OCI-LY7 (cell line): ENCODE measurements around the gene TNRC6C. TPM values are rescaled to one million over a fixed set of nuclear protein-coding genes. Genes with fewer than 3 reads are reported as not detected.

Source experiments
- BruUV-seq: library from RNA; stranded (reverse); fragments of 400-500 nt; replicated peaks from 2 replicates; lab custom pipeline; 2021; lab: Mats Ljungman, UMichigan
- CTCF ChIA-PET: fragments of 300-600 bp; sonication (Branson Sonifier 250); formaldehyde crosslinking; loops from one replicate; lab custom pipeline; 2022; ENCODE audit warnings: antibody characterized with exemption; ENCODE audit not compliant: unreplicated experiment; lab: Charles Lee
- POLR2A ChIA-PET: fragments of 300-600 bp; sonication (Branson Sonifier 250); formaldehyde crosslinking; loops from one replicate; lab custom pipeline; 2022; ENCODE audit warnings: antibody characterized with exemption; lab: Charles Lee
- DNase-seq: peaks from one replicate; pipeline ENCODE4 v3.0.0-alpha.2; 2015; ENCODE audit warnings: low spot score
- H2AFZ ChIP-seq: fragments of 200-600 bp; sonication (generic), shearing (Covaris generic); 2 replicates; pipeline ENCODE4 v1.6.1; 2014; ENCODE audit warnings: mild to moderate bottlenecking, antibody characterized with exemption, low read length, moderate library complexity
- H3K27ac ChIP-seq: fragments of 200-600 bp; sonication (generic); 2 replicates; pipeline ENCODE4 v1.5.1; 2014; ENCODE audit warnings: mixed run types, low read depth, mild to moderate bottlenecking, moderate library complexity, low read length, inconsistent platforms; ENCODE audit not compliant: poor library complexity, severe bottlenecking
- H3K36me3 ChIP-seq: fragments of 200-600 bp; sonication (generic); 2 replicates; pipeline ENCODE4 v1.6.1; 2014; ENCODE audit warnings: mild to moderate bottlenecking, antibody characterized with exemption, low read length, moderate library complexity, mixed read lengths; ENCODE audit not compliant: insufficient read depth
- H3K4me1 ChIP-seq: fragments of 200-600 bp; sonication (generic); 2 replicates; pipeline ENCODE4 v1.5.1; 2014; ENCODE audit warnings: mild to moderate bottlenecking, low read length; ENCODE audit not compliant: insufficient read depth, poor library complexity, severe bottlenecking
- H3K4me2 ChIP-seq: fragments of 200-600 bp; sonication (generic); 2 replicates; pipeline ENCODE4 v1.6.1; 2014; ENCODE audit warnings: mild to moderate bottlenecking, low read length
- H3K4me3 ChIP-seq: fragments of 200-600 bp; sonication (generic); 2 replicates; pipeline ENCODE4 v1.5.1; 2014; ENCODE audit warnings: mild to moderate bottlenecking, low read depth, low read length; ENCODE audit not compliant: poor library complexity, severe bottlenecking
- H3K79me2 ChIP-seq: fragments of 200-600 bp; sonication (generic); 2 replicates; pipeline ENCODE4 v1.6.1; 2016; ENCODE audit warnings: low read depth, mild to moderate bottlenecking, low read length, moderate library complexity, mixed read lengths; ENCODE audit not compliant: insufficient read depth
- H3K9me2 ChIP-seq: fragments of 200-600 bp; sonication (generic); 2 replicates; pipeline ENCODE4 v1.6.1; 2016; ENCODE audit warnings: mild to moderate bottlenecking, low read length, mixed read lengths; ENCODE audit not compliant: insufficient read depth
- H3K9me3 ChIP-seq: fragments of 200-600 bp; sonication (generic); 2 replicates; pipeline ENCODE4 v1.6.1; 2014; ENCODE audit warnings: mild to moderate bottlenecking, mixed run types, low read length, mixed read lengths
- H4K20me1 ChIP-seq: fragments of 200-600 bp; sonication (generic); 2 replicates; pipeline ENCODE4 v1.6.1; 2014; ENCODE audit warnings: mild to moderate bottlenecking, antibody characterized with exemption, low read length, moderate library complexity, mixed read lengths; ENCODE audit not compliant: insufficient read depth
- EZH2phosphoT487 ChIP-seq: fragments of 200-600 bp; sonication (generic); IDR thresholded peaks from 2 replicates; pipeline ENCODE4 v1.6.1; 2018; ENCODE audit warnings: low read depth, borderline replicate concordance, mild to moderate bottlenecking, mixed run types, antibody characterized with exemption, low read length, moderate library complexity, mixed read lengths
- intact Hi-C: fragments of 100-400 bp; cut with micrococcal nuclease; formaldehyde crosslinking; loops from one replicate; pipeline ENCODE4 v1.10.0; 2022; ENCODE audit not compliant: unreplicated experiment
- total RNA-seq, 2 experiments: library from RNA; depleted of rRNA in 1 of 2; stranded (reverse); fragments of >200 nt in 1 of 2; shearing (Covaris generic) in 1 of 2; gene quantifications; 2 replicates each; pipeline ENCODE4 v1.2.3, GENCODE V29; 2014 to 2022
- TF ChIP-seq, protein P1 (sequence below): fragments of 200-600 bp; sonication (generic); conservative IDR thresholded peaks from 2 replicates; pipeline ENCODE4 v1.5.1; 2014; ENCODE audit warnings: mild to moderate bottlenecking, antibody characterized with exemption, low read length, moderate library complexity, mixed read lengths

TNRC6C gene
- total RNA-seq, 2 experiments from 2014 or later, result 8.5 to 25.2 TPM

GRCh38 chr17:78046923-78047322, 88.4 kb downstream of the TNRC6C start:
- BruUV-seq, result no TSS peak
- TF ChIP-seq EZH2phosphoT487, result no peak
- TF ChIP-seq, protein P1, sequence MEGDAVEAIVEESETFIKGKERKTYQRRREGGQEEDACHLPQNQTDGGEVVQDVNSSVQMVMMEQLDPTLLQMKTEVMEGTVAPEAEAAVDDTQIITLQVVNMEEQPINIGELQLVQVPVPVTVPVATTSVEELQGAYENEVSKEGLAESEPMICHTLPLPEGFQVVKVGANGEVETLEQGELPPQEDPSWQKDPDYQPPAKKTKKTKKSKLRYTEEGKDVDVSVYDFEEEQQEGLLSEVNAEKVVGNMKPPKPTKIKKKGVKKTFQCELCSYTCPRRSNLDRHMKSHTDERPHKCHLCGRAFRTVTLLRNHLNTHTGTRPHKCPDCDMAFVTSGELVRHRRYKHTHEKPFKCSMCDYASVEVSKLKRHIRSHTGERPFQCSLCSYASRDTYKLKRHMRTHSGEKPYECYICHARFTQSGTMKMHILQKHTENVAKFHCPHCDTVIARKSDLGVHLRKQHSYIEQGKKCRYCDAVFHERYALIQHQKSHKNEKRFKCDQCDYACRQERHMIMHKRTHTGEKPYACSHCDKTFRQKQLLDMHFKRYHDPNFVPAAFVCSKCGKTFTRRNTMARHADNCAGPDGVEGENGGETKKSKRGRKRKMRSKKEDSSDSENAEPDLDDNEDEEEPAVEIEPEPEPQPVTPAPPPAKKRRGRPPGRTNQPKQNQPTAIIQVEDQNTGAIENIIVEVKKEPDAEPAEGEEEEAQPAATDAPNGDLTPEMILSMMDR, result no peak
- intact Hi-C loops, result no loop called here
- H4K20me1 ChIP-seq, result no peaks in the 10 kb centered on the region
- H3K36me3 ChIP-seq, result peaks cover 26% of the 10 kb centered on the region
- no peaks in the 10 kb centered on the region for H3K79me2 ChIP-seq
- no peak overlapping the region for H3K4me2 ChIP-seq
- no peaks in the 10 kb centered on the region for H3K9me2 ChIP-seq
- no peaks in the 10 kb centered on the region for H3K9me3 ChIP-seq
- DNase-seq, result no peak
- no peaks in the 10 kb centered on the region for H3K4me1 ChIP-seq
- H3K27ac ChIP-seq, result no peak overlapping the region
- ChIA-PET CTCF (no interaction called here), POLR2A (interaction anchor here (0.5 to 1.0 kb wide), 2 partner anchors 12 to 93 kb away, joined by 3 read pairs; no protein-coding TSS in a partner anchor)
- H3K4me3 ChIP-seq, result no peak overlapping the region
- H2AFZ ChIP-seq, result no peak overlapping the region

GRCh38 chr17:78048346-78049292, 90.1 kb downstream of the TNRC6C start:
- no peak for DNase-seq
- intact Hi-C loops, result no loop called here
- TF ChIP-seq EZH2phosphoT487, result no peak
- TF ChIP-seq, protein P1, result no peak
- no TSS peak for BruUV-seq
- Histone ChIP-seq H4K20me1 (no peaks in the 10 kb centered on the region), H3K9me2 (no peaks in the 10 kb centered on the region), H3K79me2 (no peaks in the 10 kb centered on the region), H3K27ac (no peak overlapping the region), H3K36me3 (peaks cover 26% of the 10 kb centered on the region), H2AFZ (no peak overlapping the region), H3K4me3 (no peak overlapping the region), H3K9me3 (no peaks in the 10 kb centered on the region), H3K4me1 (no peaks in the 10 kb centered on the region), H3K4me2 (no peak overlapping the region)
- ChIA-PET POLR2A (no interaction called here), CTCF (no interaction called here)

- H3K9me3 ChIP-seq, result no peaks in the 10 kb centered on the region
- H3K4me2 ChIP-seq, result no peak overlapping the region
- CTCF ChIA-PET, result no interaction called here
- H2AFZ ChIP-seq, result no peak overlapping the region
- POLR2A ChIA-PET, result no interaction called here
- TF ChIP-seq, protein P1, result no peak
- TF ChIP-seq EZH2phosphoT487, result no peak
- H3K36me3 ChIP-seq, result peaks cover 34% of the 10 kb centered on the region
- no peaks in the 10 kb centered on the region for H4K20me1 ChIP-seq
- H3K4me3 ChIP-seq, result no peak overlapping the region
- no peaks in the 10 kb centered on the region for H3K9me2 ChIP-seq
- DNase-seq, result no peak
- H3K79me2 ChIP-seq, result no peaks in the 10 kb centered on the region
- BruUV-seq, result no TSS peak
- intact Hi-C loops, result no loop called here
- no peak overlapping the region for H3K27ac ChIP-seq
- H3K4me1 ChIP-seq, result no peaks in the 10 kb centered on the region
Measured at GRCh38 chr17:78049609-78050008, 91.1 kb downstream of the TNRC6C start.
